ENCODE data around the gene SMAD7.

DNA sequence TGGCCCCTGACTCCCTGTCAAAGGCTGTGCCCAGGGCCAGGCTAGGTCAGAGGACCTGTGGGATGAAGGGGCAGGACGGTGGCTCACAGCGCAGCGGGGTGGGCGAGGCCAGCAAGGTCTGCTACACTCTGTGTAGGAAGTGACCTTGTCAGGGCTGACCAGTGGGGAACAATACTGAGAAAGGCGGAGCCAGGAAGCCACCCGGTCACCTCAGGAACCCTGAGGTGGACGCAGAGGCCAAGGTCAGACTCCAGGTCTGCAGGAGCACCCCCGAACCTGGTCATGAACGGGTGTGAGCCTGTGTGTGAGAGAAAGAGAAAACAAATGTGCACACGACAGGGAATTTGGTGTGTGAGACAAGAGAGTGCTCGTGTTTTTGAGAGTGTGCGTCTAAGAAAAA lies 72.3 kb downstream of the SMAD7 start:
- TF ChIP-seq FOXA1 (IDR thresholded peaks at IDR 0.05) (no peak), BHLHE40 (IDR thresholded peaks at IDR 0.05; ENCODE audit: borderline replicate concordance) (no peak), LEF1 (IDR thresholded peaks at IDR 0.05; ENCODE audit: borderline replicate concordance) (no peak), SP1 (IDR thresholded peaks at IDR 0.05) (no peak), SUZ12 (IDR thresholded peaks at IDR 0.05) (no peak), L3MBTL2 (conservative IDR thresholded peaks at IDR 0.05) (no peak), ZNF384 (IDR thresholded peaks at IDR 0.05) (no peak), FOXM1 (IDR thresholded peaks at IDR 0.05; ENCODE audit: borderline replicate concordance) (no peak), ARNT (IDR thresholded peaks at IDR 0.05) (no peak), ELF4 (IDR thresholded peaks at IDR 0.05) (no peak), HDGF (IDR thresholded peaks at IDR 0.05; ENCODE audit: borderline replicate concordance) (no peak), CTBP1 (IDR thresholded peaks at IDR 0.05; ENCODE audit: borderline replicate concordance) (no peak), TARDBP (IDR thresholded peaks at IDR 0.05) (no peak)
- TF ChIP-seq, protein P1, sequence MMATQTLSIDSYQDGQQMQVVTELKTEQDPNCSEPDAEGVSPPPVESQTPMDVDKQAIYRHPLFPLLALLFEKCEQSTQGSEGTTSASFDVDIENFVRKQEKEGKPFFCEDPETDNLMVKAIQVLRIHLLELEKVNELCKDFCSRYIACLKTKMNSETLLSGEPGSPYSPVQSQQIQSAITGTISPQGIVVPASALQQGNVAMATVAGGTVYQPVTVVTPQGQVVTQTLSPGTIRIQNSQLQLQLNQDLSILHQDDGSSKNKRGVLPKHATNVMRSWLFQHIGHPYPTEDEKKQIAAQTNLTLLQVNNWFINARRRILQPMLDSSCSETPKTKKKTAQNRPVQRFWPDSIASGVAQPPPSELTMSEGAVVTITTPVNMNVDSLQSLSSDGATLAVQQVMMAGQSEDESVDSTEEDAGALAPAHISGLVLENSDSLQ (IDR thresholded peaks at IDR 0.05) = no peak
